Loucy (cell line): ENCODE measurements around the gene ALKBH6.

Experiments used
- H2AFZ ChIP-seq: fragments of 200-600 bp; sonication (generic); 2 replicates; pipeline ENCODE4 v1.6.0; 2016; ENCODE audit warnings: antibody characterized with exemption, mild to moderate bottlenecking, low read length, moderate library complexity
- H3F3A ChIP-seq: fragments of 200-600 bp; 2 replicates; pipeline ENCODE4 v1.6.0; 2016; ENCODE audit warnings: antibody characterized with exemption, low read depth, mild to moderate bottlenecking
- H3K27me3 ChIP-seq: fragments of 200-600 bp; sonication (generic); 2 replicates; pipeline ENCODE4 v1.6.1; 2014; ENCODE audit warnings: low read length, mild to moderate bottlenecking; ENCODE audit not compliant: insufficient read depth, poor library complexity, severe bottlenecking
- H3K36me3 ChIP-seq: fragments of 200-600 bp; sonication (generic); 2 replicates; pipeline ENCODE4 v1.6.1; 2016; ENCODE audit warnings: low read length; ENCODE audit not compliant: insufficient read depth
- H3K4me1 ChIP-seq: fragments of 200-600 bp; sonication (generic); 2 replicates; pipeline ENCODE4 v1.5.1; 2014; ENCODE audit warnings: low read length, mild to moderate bottlenecking; ENCODE audit not compliant: insufficient read depth, poor library complexity, severe bottlenecking
- H3K4me2 ChIP-seq: fragments of 200-600 bp; sonication (generic); 2 replicates; pipeline ENCODE4 v1.6.0; 2014; ENCODE audit warnings: antibody characterized with exemption, low read length, low read depth, mild to moderate bottlenecking; ENCODE audit not compliant: poor library complexity, severe bottlenecking
- H3K4me3 ChIP-seq: fragments of 200-600 bp; sonication (generic); 2 replicates; pipeline ENCODE4 v1.5.1; 2014; ENCODE audit warnings: low read length, mild to moderate bottlenecking, mixed read lengths; ENCODE audit not compliant: poor library complexity, severe bottlenecking
- H3K79me2 ChIP-seq: fragments of 200-600 bp; sonication (generic); 2 replicates; pipeline ENCODE4 v1.6.1; 2014; ENCODE audit warnings: low read length; ENCODE audit not compliant: insufficient read depth
- H3K9ac ChIP-seq: fragments of 200-600 bp; sonication (generic); 2 replicates; pipeline ENCODE4 v1.6.0; 2014; ENCODE audit warnings: mild to moderate bottlenecking, low read depth, low read length, moderate library complexity; ENCODE audit not compliant: poor library complexity, severe bottlenecking
- H3K9me2 ChIP-seq: fragments of 200-600 bp; sonication (generic); replicated peaks from 2 replicates; pipeline ENCODE4 v1.6.1; 2016; ENCODE audit warnings: low read depth, low read length, mixed read lengths
- H3K9me3 ChIP-seq: fragments of 200-600 bp; sonication (generic); 2 replicates; pipeline ENCODE4 v1.6.1; 2014; ENCODE audit warnings: mild to moderate bottlenecking, antibody characterized with exemption, low read length, low read depth; ENCODE audit not compliant: insufficient read depth
- H4K20me1 ChIP-seq: fragments of 200-600 bp; sonication (generic); 2 replicates; pipeline ENCODE4 v1.6.0; 2014; ENCODE audit warnings: antibody characterized with exemption, low read length, mild to moderate bottlenecking; ENCODE audit not compliant: insufficient read depth, poor library complexity, severe bottlenecking
- CTCF ChIP-seq: fragments of 200-600 bp; sonication (generic); conservative IDR thresholded peaks from 2 replicates; pipeline ENCODE4 v1.5.1; 2014; ENCODE audit warnings: mild to moderate bottlenecking, antibody characterized with exemption, low read length
- EZH2phosphoT487 ChIP-seq: fragments of 200-600 bp; IDR thresholded peaks from 2 replicates; pipeline ENCODE4 v1.6.1; 2018; ENCODE audit warnings: antibody characterized with exemption, mild to moderate bottlenecking, moderate library complexity, borderline replicate concordance

Gene ALKBH6

GRCh38 chr19:36032251-36033104 lies 18.5 kb upstream of the ALKBH6 start, which contains the start of gene CLIP3:
CLIP3 (minus strand) TSS chr19:36032873; CDS start chr19:36032357, 516 bp downstream.
- TF ChIP-seq CTCF (no peak), EZH2phosphoT487 (no peak)
- no peak within 1 kb of the TSS for H2AFZ ChIP-seq

DNA sequence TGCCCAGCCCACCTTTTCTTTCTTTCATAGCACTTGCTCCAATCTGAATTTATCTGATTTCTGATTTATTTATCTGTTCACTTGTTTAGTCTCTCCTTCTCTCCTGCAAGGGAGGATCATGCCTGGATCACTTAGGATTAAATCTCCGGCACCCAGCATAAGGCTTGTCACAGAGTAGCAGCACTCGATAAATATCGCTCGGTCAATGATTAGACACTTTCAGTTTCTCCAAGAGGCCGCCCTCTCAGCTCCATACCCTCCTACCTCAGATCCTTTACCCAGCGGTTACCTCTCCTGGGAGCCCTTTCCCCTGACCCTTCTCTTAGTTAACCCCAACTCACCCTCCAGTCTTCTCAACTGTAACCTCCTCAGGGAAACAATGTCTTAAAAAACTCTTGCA lies 17.3 kb upstream of the ALKBH6 start:
- H3K4me2 ChIP-seq: no peak overlapping the region
- no peaks in the 10 kb centered on the region for H3K9me3 ChIP-seq
- no peaks in the 10 kb centered on the region for H3F3A ChIP-seq
- H3K27me3 ChIP-seq: no peaks in the 10 kb centered on the region
- no peak overlapping the region for H3K9ac ChIP-seq
- no peaks in the 10 kb centered on the region for H4K20me1 ChIP-seq
- peaks cover 8% of the 10 kb centered on the region for H3K4me1 ChIP-seq
- no peaks in the 10 kb centered on the region for H3K79me2 ChIP-seq
- no peaks in the 10 kb centered on the region for H3K9me2 ChIP-seq
- no peak overlapping the region for H3K4me3 ChIP-seq
- no peaks in the 10 kb centered on the region for H3K36me3 ChIP-seq
- no peak for TF ChIP-seq CTCF
- TF ChIP-seq EZH2phosphoT487: no peak
- H2AFZ ChIP-seq: no peak overlapping the region

More at GRCh38 chr19:36032251-36033104, 18.5 kb upstream of the ALKBH6 start, which contains the start of gene CLIP3:
- no peak within 1 kb of the TSS for H3K4me2 ChIP-seq
- H3K36me3 ChIP-seq: no peaks in the 10 kb centered on the region
- no peaks in the 10 kb centered on the region for H3K9me3 ChIP-seq
- H4K20me1 ChIP-seq: no peaks in the 10 kb centered on the region
- no peak within 1 kb of the TSS for H3K4me3 ChIP-seq
- peaks cover 14% of the 10 kb centered on the region for H3K4me1 ChIP-seq
- H3K9ac ChIP-seq: no peak within 1 kb of the TSS
- H3K27me3 ChIP-seq: no peaks in the 10 kb centered on the region
- no peaks in the 10 kb centered on the region for H3K79me2 ChIP-seq
- H3F3A ChIP-seq: no peaks in the 10 kb centered on the region
- no peaks in the 10 kb centered on the region for H3K9me2 ChIP-seq

GRCh38 chr19:36030264-36031148 lies 16.5 kb upstream of the ALKBH6 start:
- Histone ChIP-seq H4K20me1 (no peaks in the 10 kb centered on the region), H3F3A (no peaks in the 10 kb centered on the region), H2AFZ (no peak overlapping the region), H3K9me2 (no peaks in the 10 kb centered on the region), H3K4me1 (peaks cover 5% of the 10 kb centered on the region), H3K79me2 (no peaks in the 10 kb centered on the region), H3K4me3 (no peak overlapping the region), H3K36me3 (no peaks in the 10 kb centered on the region), H3K9ac (no peak overlapping the region), H3K9me3 (no peaks in the 10 kb centered on the region), H3K4me2 (no peak overlapping the region), H3K27me3 (no peaks in the 10 kb centered on the region)
- no peak for TF ChIP-seq EZH2phosphoT487
- TF ChIP-seq CTCF: no peak
